Activated CD4-positive, alpha-beta T cell treated with anti-CD3 and anti-CD28 coated beads, Interleukin-2, amount 50 U/mL, for 1 hour (primary cell): ENCODE results near the gene SGCD.

Experiments
- DNase-seq: peaks from one replicate; pipeline ENCODE4 v3.0.0-alpha.2; 2020

The SGCD gene

DNA sequence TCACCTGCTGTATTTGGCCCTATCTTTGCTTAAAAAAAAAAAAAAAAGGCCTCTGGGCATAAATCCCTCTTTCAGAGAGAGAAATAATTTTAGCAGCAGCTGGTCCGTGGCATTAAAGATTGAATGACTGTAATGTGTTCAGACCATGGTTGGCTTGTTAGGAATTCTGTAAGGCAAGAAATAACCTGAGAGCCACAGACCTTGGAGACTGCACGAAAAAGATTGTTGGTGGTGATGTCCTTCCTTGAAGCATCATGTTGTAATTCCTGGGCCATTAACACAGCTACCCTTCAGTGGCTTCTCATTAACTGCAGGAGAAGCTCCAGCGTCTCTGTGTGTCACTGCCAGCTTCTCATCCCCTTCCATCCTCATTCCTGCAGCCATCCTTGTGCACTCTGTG, 79.0 kb downstream of the SGCD start:
- no peak for DNase-seq

DNA sequence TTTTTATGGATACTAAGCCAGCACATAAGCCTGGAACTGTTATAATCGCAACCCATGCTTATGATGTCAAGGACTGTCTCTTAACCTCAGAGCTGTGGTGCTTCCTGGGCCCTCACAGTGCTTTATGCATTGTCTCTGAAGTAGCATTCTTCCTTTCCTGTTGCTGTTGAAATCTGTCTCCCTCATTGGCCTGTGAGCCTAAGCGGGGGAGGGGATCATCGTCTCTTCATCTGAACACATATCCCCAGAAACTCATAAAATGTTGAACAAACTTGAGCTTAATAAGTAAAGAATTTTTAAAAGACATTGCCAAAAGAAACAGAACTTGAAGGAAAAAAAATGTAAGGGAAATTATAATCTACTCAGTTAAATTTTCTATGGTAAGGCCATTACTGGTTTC, 80.3 kb downstream of the SGCD start:
- no peak for DNase-seq

DNA sequence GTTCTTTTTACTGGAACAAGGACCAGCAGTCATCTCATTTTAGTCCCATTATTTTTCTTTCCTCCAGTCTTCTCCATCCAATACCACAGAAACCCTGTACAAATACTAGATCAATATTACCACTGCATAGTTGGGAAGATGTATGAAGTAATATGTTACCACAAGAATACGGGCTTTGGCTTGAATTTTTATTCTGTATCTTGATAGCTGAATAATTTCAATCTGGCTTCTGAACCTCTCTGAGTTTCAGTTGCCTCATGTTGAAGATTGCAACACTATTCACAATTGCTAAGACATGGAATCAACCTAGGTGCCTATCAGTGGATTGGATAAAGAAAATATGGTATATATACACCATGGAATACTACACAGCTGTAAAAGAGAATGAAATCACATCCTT, 82.9 kb downstream of the SGCD start:
- no peak for DNase-seq

DNA sequence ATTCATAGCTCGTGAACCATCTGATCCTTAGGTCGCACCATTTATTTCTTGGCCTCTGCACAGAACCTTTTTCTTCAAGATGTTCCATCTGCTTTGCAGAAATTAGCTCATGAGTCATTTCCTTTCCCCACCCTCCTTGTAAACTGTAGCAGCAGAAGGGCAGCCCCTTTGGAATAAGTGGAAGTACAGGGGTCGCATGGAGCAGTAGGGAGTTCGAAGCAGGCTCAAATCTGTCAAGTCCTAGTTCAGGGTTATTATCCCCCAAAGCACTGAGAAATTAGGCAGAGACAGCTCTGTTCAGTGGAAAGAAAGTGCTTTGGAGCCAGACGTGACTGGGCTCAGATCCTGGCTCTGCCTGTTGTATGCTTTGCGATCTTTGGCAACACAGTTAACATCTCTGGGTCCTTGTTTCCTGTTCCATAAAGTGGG, 84.2 kb downstream of the SGCD start:
- DNase-seq, result no peak

DNA sequence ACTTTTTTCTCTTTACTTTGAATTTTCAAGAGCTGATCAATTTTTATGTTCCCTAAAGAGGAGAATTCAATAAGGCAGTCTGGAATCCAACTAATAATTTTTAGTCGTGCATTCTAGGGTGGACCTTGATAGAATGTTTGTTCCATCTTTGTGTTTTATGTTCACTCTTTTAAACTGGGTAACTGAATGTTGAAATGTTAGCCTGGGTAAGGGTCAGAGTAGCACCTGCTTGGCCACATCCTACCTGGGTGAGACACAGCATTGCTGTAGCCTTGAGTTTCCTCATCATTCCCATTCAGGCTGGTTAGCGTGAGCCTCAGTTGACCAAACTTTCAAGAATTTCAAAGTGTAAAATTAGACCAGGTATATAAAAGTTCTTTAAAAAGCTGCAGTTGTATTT, 85.0 kb downstream of the SGCD start:
- no peak for DNase-seq

DNA sequence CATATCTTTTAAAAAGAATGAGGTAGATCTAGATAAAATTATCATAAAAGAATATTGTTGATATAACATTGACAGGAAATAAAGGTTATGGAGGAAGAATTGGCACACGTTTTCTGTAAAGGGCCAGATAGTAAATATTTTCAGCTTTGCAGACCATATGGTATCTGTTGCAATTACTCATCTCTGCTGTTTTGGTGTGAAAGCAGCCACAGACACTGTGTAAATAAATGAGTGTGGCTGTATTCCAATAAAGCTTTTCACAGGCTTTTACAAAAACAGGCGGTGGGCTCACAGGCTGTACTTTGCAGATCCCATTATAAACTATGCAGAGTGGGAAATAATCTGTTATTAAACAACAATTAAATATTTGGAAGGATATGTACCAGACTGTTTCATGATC, 87.4 kb downstream of the SGCD start:
- DNase-seq, result no peak

DNA sequence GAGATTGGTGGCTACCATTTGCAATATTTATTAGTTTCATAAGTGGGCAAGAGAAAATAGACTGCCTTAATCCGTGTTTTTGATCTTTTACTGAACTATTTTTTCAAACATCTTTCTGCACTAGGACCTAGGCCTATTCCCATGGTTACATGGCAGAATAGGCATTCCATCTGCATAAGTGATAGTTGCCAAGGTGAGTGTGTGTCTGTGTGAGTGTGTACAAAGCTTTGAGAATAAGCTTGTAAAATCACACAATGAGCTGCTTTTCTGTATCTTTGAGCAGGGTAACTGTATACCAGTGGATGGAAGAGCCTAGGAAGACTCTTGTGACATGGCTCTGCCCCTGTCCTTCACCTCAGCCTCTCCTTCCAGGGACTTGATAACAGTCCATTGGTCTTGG, 92.7 kb downstream of the SGCD start:
- DNase-seq, result no peak

DNA sequence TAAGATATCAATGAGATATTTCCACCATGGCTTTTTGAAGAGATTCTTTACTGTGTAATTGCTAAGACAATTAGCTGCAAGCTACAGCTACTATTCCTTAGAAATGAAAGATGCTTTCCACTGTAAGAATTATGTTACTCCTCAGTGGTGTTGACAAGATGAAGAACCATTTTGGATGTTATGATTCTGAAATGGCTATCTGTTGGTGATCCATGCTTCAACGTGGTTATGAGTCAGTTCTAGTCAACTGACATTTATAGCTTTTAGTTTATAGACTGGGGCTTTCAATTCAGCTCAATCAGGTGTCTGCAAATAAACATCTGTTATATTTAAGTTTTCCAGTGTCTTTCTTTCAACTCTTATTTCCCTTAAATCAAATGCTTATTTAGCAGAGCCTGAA, 93.7 kb downstream of the SGCD start:
- DNase-seq, result no peak

DNA sequence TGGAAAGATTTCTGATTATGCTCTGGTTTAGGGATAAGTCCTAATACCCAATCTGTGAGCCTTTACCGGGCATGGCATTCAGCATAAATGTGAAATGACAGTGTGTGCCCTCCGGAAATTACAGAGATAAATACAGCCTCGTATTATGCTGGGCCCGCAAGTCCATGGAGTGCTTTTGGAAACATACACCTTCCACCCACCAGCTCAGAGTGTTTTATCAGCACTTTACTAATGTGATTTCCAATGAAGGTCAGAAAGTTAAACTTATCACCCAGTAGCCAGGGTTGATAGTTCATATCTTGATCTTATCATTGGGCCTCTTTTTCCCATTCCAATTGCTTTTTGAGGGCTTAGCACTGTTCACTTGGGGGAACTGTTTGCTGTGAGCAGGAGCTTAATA, 94.8 kb downstream of the SGCD start:
- no peak for DNase-seq

DNA sequence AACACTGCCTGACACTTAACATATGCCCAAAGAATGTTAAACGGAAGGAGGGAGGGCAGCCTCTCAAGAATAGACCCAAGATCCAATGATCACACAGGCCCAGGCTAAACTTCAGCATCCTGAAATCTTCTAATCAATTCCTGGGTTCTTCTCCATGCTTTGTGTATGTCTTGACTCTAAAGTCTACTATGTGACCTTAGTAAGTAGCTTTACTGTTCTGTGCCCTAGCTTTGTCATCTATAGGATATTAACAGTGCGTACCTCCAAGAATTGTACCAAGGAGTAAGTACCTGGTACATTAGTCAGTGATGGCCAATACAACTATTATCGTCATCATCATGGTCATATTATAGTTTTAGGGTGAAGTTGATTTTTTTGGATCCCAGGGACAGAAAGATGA, 96.6 kb downstream of the SGCD start:
- no peak for DNase-seq

DNA sequence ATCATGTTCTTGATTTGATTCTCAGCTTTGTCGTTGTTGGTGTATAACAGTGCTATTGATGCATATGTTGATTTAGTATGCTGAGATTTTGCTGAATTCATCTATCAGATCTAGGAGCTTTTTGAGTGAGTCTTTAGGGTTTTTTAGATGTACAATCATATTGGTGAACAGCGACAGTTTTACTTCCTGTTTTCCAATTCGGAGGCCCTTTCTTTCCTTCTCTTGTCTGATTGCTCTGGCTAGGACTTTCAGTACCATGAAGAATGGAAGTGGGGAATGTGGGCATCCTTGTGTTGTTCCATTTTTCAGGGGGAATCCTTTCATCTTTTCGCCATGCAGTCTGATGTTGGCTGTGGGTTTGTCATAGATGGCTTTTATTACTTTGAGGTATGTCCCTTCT, 100.4 kb downstream of the SGCD start:
- DNase-seq, result no peak

DNA sequence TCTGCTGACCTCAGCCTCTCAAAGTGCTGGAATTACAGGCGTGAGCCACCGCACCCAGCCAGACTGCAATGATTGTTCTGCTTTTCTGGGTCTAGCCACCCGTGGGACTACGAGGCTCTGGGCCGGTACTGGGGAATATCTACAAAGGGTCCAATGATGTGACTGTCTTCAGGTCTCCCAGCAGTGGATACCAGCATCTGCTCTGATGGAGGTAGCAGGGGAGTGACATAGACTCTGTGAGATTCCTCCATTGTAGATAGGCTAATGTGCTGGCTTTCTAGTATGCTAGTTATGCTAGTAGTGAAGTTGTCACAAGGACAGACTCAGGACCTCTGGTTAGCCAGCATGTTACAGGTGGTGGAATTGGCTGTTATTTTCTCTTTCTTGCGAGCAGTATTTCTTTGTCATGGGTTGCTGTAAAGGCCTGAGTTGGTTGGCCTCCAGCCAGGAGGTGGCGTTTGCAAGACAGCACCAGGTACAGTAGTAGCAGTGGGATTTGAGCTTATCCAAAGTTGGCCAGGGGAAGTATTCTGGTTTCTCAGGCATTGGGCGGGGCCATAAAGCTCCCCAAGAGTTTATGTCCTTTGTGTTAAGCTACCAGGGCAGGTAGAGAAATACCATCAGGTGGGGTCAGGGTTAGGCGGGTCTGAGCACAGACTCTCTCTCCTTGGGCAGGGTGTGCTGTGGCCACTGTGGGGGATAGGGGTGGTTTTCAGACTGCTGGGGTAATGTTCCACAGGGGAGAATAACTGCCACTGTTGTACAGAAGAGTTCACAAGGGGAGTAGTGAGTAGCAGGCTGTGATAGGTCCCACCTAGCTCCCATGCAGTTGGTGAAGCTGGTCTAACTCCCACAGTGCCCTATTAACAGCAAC, 105.2 kb downstream of the SGCD start:
- DNase-seq, result no peak

DNA sequence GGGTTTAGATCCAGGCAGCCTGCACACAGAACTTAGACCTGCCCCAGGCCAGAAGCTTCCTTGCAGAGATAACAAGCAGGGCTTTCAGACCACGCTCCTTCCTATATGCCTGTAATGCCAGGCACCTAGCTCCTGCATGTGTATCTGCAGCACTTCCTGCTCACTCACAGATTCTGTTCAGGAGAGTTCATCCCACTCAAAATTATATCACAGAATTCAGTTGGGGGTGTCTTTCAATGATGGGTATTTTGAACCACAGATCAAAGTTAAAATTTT, 105.8 kb downstream of the SGCD start:
- no peak for DNase-seq

DNA sequence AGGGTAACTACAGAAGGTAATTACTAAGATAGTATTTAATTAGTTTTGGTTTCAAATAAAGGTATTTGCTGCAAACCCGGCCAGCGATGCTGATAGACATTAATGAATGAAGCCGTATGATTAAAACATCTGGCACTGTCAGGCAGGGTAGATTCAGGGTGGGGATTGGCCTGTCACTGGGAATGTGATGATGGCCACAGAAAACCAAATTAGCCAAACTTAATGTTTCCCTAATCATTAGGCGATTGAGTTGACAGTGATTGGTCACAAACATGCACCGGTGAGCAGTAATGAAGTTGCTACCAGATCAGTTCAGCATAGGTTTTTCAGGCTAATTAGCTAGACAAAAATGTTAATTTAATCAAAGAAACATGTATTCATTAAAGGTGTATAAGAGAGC, 107.5 kb downstream of the SGCD start:
- DNase-seq, result no peak

DNA sequence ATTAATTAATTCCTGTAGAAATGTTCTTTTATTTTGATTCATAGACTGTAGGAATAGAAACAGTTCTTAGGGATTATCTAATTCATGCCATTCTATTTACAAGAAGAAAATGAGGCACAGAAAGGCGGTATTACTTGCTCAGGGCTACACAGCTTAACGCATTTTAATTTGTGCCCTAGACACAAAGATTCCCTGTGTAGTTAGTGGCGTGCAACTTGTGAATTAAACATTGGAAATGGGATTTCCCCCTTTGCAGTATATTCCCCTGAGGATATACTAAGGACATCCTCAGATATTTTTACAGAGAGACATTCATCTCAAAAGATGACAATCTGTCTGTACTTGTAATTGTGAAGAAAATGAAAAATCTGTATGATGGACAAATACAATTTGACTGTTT, 108.1 kb downstream of the SGCD start:
- no peak for DNase-seq

DNA sequence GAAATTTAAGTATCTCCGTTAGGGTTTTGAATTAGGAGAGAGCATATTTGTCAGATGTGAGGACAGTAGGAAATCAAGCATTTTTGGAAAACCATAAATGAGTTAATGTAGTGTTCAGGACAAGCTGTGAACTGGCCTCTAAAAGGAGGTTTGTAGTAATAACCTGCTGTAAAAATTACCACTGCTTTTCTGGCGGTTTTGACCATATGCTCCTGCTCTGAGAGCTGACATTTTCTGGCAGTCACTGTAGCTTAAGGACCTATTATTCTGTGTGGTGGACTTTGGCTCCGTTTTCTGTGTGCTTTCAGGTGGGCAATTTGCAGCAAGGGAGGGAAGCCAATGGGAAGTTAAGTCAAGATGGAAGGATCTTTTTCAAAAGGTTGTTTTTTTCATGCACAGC, 111.1 kb downstream of the SGCD start:
- DNase-seq, result no peak

DNA sequence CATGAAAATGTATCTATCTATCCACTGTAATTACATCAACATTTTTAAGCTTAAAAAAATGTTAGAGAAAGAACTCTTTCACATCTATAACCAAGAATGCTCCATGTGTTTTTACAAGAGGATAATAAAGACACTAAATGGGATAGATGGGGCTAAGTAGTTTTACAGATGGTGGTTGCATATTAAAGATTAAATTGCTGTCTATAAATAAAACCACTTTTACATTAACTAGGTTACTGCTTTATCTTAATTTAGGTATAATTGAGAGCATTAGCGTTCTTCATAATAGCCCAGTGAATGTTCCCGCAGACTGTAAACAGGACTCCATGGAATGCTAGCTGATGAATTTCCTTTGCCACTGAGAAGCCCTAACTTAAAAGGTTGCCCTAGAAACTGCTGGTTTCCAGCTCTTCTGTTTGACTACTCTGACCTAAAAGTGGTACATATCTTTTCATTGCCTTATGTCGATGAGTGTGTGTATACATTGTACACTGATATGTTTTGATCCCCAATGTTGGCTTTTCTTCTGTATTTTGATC, 117.9 kb downstream of the SGCD start:
- DNase-seq, result no peak

DNA sequence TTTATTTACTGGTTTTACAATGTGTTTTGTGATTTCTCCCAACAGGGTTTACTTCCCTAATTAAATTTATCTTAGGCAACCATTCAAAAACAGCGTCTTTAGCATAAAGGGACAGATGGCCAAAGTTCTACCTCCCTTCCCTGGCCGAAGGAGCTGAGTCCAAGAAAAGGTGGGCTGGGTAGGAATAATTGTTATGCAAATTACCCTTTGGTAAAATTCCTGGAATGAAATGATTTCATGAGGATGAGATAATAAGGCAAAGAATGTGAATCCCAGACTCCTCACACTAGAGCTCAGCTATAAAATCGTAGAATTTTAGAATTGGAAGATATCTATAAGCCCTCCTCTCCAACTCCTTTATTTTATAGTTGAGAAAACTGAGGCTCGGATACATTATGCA, 119.6 kb downstream of the SGCD start:
- DNase-seq, result no peak

DNA sequence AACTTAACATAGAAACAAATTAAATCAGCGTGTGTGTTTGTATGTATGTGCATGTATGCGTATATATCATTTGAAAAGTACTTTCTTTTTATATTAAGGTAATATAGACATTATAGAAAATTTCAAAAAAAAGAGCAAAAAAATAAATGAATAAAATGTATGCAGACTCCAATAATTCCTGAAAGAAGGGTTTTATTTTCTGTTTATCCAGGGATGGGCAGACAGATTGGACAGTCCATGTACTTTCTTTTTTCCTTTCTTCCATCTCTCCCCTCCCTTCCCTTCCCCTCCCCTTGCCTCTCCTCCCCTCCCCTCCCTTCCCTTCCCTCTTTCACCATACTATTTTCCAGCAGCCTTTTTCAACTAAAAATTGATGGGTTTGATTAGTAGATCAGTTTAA, 123.8 kb downstream of the SGCD start:
- DNase-seq, result no peak

DNA sequence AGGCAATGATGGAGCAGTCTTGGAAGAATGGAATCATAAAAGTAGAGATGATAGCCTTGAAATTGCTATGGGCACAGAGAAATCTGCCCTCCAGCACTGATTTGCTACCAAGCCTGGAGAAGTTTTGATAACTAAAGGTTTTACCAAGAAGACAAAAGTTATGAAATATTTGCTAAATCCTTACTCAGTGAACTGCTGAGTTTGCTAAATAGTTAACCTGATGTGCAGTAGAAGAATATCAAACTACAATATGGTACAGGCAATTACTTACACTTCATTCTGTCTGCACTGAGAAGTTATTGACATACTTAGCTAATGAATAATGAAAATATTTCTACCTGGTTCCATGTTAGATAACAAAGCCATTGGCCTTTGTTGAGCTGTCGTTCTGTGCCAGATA, 124.5 kb downstream of the SGCD start:
- DNase-seq, result no peak

DNA sequence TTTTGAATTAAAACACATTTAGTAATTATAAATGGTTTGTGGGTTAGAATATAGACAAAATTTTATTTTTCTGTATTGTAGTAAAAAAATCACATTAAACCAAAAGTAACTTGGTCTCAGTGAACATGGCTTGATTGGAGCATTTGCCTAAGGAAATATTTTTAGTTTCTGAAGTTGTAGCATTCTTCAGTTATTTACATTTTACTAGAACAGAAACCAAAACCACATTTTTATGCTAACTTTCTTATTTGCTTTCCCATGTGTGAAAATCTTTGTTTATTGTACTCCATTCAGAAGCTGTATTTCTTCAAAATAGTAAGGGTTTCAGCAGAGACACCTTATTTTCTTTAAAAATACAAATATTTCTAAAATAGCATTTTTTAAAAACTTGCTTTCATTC, 129.9 kb downstream of the SGCD start:
- DNase-seq, result no peak

DNA sequence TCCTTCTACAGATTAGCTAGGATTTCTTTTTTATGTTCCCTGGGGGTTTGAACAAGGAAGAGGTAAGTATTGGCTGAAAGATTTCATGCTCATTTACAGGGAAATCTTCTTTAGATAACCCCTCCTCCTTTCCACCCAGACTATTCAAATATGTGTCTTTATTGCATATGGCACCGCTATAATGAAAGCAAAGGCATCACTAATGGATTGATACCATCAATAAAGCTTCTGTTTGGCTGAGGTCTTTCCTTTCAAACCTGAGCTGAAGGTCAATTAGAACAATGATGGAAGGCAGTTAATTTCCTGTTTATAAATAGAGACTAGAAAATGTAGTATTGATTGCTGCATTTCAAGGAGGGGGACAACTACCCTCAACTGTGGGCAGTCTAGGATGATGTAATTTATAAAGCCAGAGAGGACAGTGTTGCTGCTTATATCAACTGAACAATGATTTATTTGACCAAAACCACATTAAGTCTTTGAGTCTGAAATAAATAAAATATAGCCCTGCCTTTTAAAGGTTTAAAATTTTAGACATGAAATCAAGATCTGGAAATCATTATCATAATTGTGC, 132.9 kb downstream of the SGCD start:
- DNase-seq, result no peak

DNA sequence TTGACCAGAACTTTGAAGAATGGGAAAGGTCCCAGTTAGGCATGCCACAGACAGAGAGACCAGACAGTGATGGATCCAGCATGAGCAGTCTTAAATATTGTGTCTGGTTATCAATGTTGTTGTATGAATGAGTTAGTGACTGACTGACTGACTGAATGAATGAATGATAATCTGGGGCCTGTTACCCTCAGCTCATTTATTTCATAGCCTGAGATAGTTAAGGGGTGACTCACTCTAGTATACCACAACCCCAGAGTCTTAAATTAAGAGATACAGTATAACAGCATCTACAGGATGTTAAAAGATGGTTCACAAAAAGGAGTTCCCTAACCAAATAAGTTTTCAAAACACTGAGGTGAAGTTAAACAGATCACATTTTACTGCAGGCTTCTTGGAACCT, 133.5 kb downstream of the SGCD start:
- DNase-seq, result no peak

DNA sequence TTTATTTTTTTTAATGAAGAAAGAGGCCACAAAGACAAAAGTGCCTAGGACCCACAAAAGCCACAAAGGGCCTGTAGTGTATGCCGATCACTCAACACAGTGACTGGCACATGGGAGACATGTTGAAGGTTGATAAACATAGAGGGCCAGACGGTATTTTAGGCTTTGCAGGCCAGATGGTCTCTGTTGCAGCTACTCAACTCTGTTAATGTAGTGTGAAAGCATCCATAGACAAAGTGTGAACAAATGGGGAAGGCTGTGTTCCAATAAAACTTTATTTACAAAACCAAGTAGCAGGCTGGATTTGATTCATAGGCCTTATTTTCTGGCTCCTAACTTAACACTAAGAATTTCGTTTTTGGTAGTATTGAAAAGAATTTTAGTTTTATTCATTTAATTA, 139.9 kb downstream of the SGCD start:
- no peak for DNase-seq

DNA sequence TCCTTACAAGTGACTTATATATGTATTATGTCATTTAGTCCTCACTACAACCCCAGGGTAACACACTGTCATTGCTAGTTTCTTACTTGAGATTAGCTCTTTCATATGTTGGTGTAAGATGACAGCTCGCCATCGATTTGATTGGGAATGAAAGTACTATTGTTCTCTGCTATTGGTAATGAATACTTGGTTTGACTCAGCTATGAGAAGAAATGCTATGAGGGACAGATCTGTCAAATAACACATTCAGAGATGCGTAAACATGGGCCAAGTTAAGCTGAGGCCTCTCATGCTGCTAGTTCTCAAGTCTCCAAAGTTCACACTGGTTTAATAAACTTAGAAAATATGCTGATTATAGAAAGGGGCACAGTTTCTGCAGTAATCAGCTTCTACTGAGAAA, 142.7 kb downstream of the SGCD start:
- DNase-seq, result no peak
